H9 (cell line): ENCODE measurements around the gene TM4SF20. TPM values are rescaled to one million over a fixed set of nuclear protein-coding genes. Genes with fewer than 3 reads are reported as not detected.

ENCODE experiments used
- DNase-seq: peaks from one replicate; pipeline ENCODE4 v3.0.0-alpha.2; 2017
- H2AFZ ChIP-seq: one replicate; pipeline ENCODE4 v1.6.1; 2013; ENCODE audit warnings: mild to moderate bottlenecking, low read length, control low read depth, moderate library complexity
- H2AK5ac ChIP-seq: 2 replicates; pipeline ENCODE4 v1.6.1; 2013; ENCODE audit warnings: low read length, control low read depth, mixed read lengths; ENCODE audit not compliant: insufficient read length
- H2BK120ac ChIP-seq: one replicate; pipeline ENCODE4 v1.6.1; 2013; ENCODE audit warnings: low read depth, mild to moderate bottlenecking, low read length, control low read depth, inconsistent platforms; ENCODE audit not compliant: poor library complexity, severe bottlenecking
- H2BK12ac ChIP-seq: 2 replicates; pipeline ENCODE4 v1.6.1; 2013; ENCODE audit warnings: low read length, control low read depth, mixed read lengths, low read depth; ENCODE audit not compliant: insufficient read length
- H2BK15ac ChIP-seq: 2 replicates; pipeline ENCODE4 v1.6.1; 2013; ENCODE audit warnings: low read depth, low read length, control low read depth
- H2BK20ac ChIP-seq: one replicate; pipeline ENCODE4 v1.6.1; 2013; ENCODE audit warnings: low read depth, mild to moderate bottlenecking, low read length, control low read depth, inconsistent platforms; ENCODE audit not compliant: poor library complexity, severe bottlenecking
- H2BK5ac ChIP-seq: 2 replicates; pipeline ENCODE4 v1.6.1; 2013; ENCODE audit warnings: low read length, control low read depth, mixed read lengths; ENCODE audit not compliant: insufficient read length
- H3K14ac ChIP-seq: 2 replicates; pipeline ENCODE4 v1.6.1; 2013; ENCODE audit warnings: low read length, control low read depth; ENCODE audit not compliant: insufficient read depth
- H3K18ac ChIP-seq: 2 replicates; pipeline ENCODE4 v1.6.1; 2013; ENCODE audit warnings: low read depth, mild to moderate bottlenecking, mixed read lengths, low read length, control low read depth; ENCODE audit not compliant: insufficient read length
- H3K23ac ChIP-seq: 2 replicates; pipeline ENCODE4 v1.6.1; 2013; ENCODE audit warnings: low read length, control low read depth, mixed read lengths, low read depth; ENCODE audit not compliant: insufficient read length
- H3K23me2 ChIP-seq: 2 replicates; pipeline ENCODE4 v1.6.1; 2013; ENCODE audit warnings: low read depth, mild to moderate bottlenecking, mixed read lengths, low read length, control low read depth; ENCODE audit not compliant: insufficient read length, poor library complexity, severe bottlenecking
- H3K27ac ChIP-seq: 2 replicates; pipeline ENCODE4 v1.5.1; 2013; ENCODE audit warnings: low read length, control low read depth, mixed read lengths, low read depth; ENCODE audit not compliant: insufficient read length
- H3K27me3 ChIP-seq: 2 replicates; pipeline ENCODE4 v1.6.1; 2013; ENCODE audit warnings: low read length, control low read depth, inconsistent platforms; ENCODE audit not compliant: insufficient read depth
- H3K4ac ChIP-seq: 2 replicates; pipeline ENCODE4 v1.6.1; 2013; ENCODE audit warnings: low read depth, mild to moderate bottlenecking, control low read depth, inconsistent platforms, low read length, moderate library complexity
- H3K4me1 ChIP-seq: 2 replicates; pipeline ENCODE4 v1.6.1; 2013; ENCODE audit warnings: low read length, control low read depth, inconsistent platforms; ENCODE audit not compliant: insufficient read depth
- H3K4me2 ChIP-seq: 2 replicates; pipeline ENCODE4 v1.6.1; 2013; ENCODE audit warnings: low read length, control low read depth, mixed read lengths; ENCODE audit not compliant: insufficient read length, insufficient read depth
- H3K56ac ChIP-seq: 2 replicates; pipeline ENCODE4 v1.6.1; 2013; ENCODE audit warnings: low read depth, mild to moderate bottlenecking, mixed read lengths, low read length, control low read depth; ENCODE audit not compliant: insufficient read length
- H3K79me1 ChIP-seq: 2 replicates; pipeline ENCODE4 v1.6.1; 2013; ENCODE audit warnings: low read depth, mild to moderate bottlenecking, moderate library complexity, low read length, control low read depth, inconsistent platforms; ENCODE audit not compliant: insufficient read depth, poor library complexity, severe bottlenecking
- H3K79me2 ChIP-seq: 2 replicates; pipeline ENCODE4 v1.6.1; 2013; ENCODE audit warnings: low read length, control low read depth, inconsistent platforms; ENCODE audit not compliant: insufficient read depth
- H3K9ac ChIP-seq: 2 replicates; pipeline ENCODE4 v1.6.1; 2013; ENCODE audit warnings: low read length, control low read depth, mixed read lengths; ENCODE audit not compliant: insufficient read length; ENCODE audit errors: extremely low read depth
- H3K9me3 ChIP-seq: one replicate; pipeline ENCODE4 v1.6.1; 2013; ENCODE audit warnings: low read depth, low read length, inconsistent platforms; ENCODE audit not compliant: control insufficient read depth
- H3T11ph ChIP-seq: one replicate; pipeline ENCODE4 v1.6.1; 2013; ENCODE audit warnings: mild to moderate bottlenecking, low read length, control low read depth, inconsistent platforms
- H4K20me1 ChIP-seq: one replicate; pipeline ENCODE4 v1.6.1; 2013; ENCODE audit not compliant: control insufficient read depth, insufficient read length, insufficient read depth
- H4K5ac ChIP-seq: 2 replicates; pipeline ENCODE4 v1.6.1; 2013; ENCODE audit warnings: low read depth, mild to moderate bottlenecking, mixed read lengths, low read length, control low read depth; ENCODE audit not compliant: insufficient read length
- H4K8ac ChIP-seq: replicated peaks from 2 replicates; pipeline ENCODE4 v1.6.1; 2013; ENCODE audit warnings: low read length, control low read depth, mixed read lengths, low read depth; ENCODE audit not compliant: insufficient read length
- H4K91ac ChIP-seq: 2 replicates; pipeline ENCODE4 v1.6.1; 2013; ENCODE audit warnings: low read depth, mild to moderate bottlenecking, moderate library complexity, mixed read lengths, low read length, control low read depth; ENCODE audit not compliant: insufficient read length
- H3K27ac Mint-ChIP-seq, 3 experiments: 2 replicates in 2 of 3; 3 replicates in 1 of 3; pipeline ENCODE4 v1.8.0; 2020 to 2021; ENCODE audit warnings: mixed read lengths in 3 of 3, mild to moderate bottlenecking in 1 of 3, moderate library complexity in 1 of 3
- H3K27me3 Mint-ChIP-seq: 2 replicates; pipeline ENCODE4 v1.8.0; 2021; ENCODE audit warnings: low read depth, mild to moderate bottlenecking, moderate library complexity, mixed read lengths
- H3K36me3 Mint-ChIP-seq, 3 experiments: 2 replicates in 2 of 3; 3 replicates in 1 of 3; pipeline ENCODE4 v1.8.0; 2020 to 2021; ENCODE audit warnings: low read depth in 3 of 3, mixed read lengths in 3 of 3; ENCODE audit not compliant: insufficient read depth in 1 of 3
- H3K4me1 Mint-ChIP-seq, 2 experiments: 2 replicates each; pipeline ENCODE4 v1.8.0; 2020; ENCODE audit warnings: mixed read lengths in 2 of 2
- H3K4me3 Mint-ChIP-seq, 2 experiments: 2 replicates in 1 of 2; 3 replicates in 1 of 2; pipeline ENCODE4 v1.8.0; 2020 to 2021; ENCODE audit warnings: mild to moderate bottlenecking in 2 of 2, mixed read lengths in 2 of 2, moderate library complexity in 1 of 2
- H3K9me3 Mint-ChIP-seq, 2 experiments: 2 replicates in 1 of 2; 3 replicates in 1 of 2; pipeline ENCODE4 v1.8.0; 2020; ENCODE audit warnings: mild to moderate bottlenecking in 2 of 2, mixed read lengths in 2 of 2, moderate library complexity in 1 of 2
- WGBS: extraction: QIAGEN DNeasy Blood & Tissue Kit; methylation state at CpG from one replicate; pipeline ENCODE4 v1.1.7; 2013; ENCODE audit warnings: missing lambda C conversion rate, low lambda C conversion rate, mixed read lengths; ENCODE audit not compliant: insufficient read length; ENCODE audit errors: extremely low coverage; 5-methylcytosine and 5-hydroxymethylcytosine counted together
- total RNA-seq: library from RNA; stranded (reverse); gene quantifications from 2 replicates; pipeline ENCODE4 v1.2.1, GENCODE V29; 2021
- TF ChIP-seq, protein P1 (sequence below): fragments of 200-600 bp; sonication (generic); conservative IDR thresholded peaks from 3 replicates; pipeline ENCODE4 v1.8.0; 2021; ENCODE audit warnings: antibody characterized with exemption, mild to moderate bottlenecking

Gene TM4SF20
- total RNA-seq, 1 experiment from 2014 or later, result not detected

GRCh38 chr2:227351639-227352038 is 27.5 kb downstream of the TM4SF20 start:
- no peak overlapping the region for H3K18ac ChIP-seq
- no peaks in the 10 kb centered on the region for H4K20me1 ChIP-seq
- TF ChIP-seq, protein P1, sequence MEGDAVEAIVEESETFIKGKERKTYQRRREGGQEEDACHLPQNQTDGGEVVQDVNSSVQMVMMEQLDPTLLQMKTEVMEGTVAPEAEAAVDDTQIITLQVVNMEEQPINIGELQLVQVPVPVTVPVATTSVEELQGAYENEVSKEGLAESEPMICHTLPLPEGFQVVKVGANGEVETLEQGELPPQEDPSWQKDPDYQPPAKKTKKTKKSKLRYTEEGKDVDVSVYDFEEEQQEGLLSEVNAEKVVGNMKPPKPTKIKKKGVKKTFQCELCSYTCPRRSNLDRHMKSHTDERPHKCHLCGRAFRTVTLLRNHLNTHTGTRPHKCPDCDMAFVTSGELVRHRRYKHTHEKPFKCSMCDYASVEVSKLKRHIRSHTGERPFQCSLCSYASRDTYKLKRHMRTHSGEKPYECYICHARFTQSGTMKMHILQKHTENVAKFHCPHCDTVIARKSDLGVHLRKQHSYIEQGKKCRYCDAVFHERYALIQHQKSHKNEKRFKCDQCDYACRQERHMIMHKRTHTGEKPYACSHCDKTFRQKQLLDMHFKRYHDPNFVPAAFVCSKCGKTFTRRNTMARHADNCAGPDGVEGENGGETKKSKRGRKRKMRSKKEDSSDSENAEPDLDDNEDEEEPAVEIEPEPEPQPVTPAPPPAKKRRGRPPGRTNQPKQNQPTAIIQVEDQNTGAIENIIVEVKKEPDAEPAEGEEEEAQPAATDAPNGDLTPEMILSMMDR, result no peak
- no peak overlapping the region for H2BK15ac ChIP-seq
- H3K9ac ChIP-seq, result no peak overlapping the region
- no peak overlapping the region for H3K14ac ChIP-seq
- no peaks in the 10 kb centered on the region for H3K79me2 ChIP-seq
- no peak overlapping the region for H3K4ac ChIP-seq
- no peak overlapping the region for H4K8ac ChIP-seq
- no peaks in the 10 kb centered on the region for H3K9me3 Mint-ChIP-seq
- H3K27ac Mint-ChIP-seq, result peak overlapping the region; percentile 2 to 72 (median 53); a peak in 5 of 7 replicates
- H3K9me3 ChIP-seq, result no peaks in the 10 kb centered on the region
- WGBS, result no CpG with 5 or more reads among the region's 4 CpGs
- no peaks in the 10 kb centered on the region for H3K27me3 Mint-ChIP-seq
- H3T11ph ChIP-seq, result no peak overlapping the region
- no peak overlapping the region for H2BK12ac ChIP-seq
- DNase-seq, result no peak
- no peaks in the 10 kb centered on the region for H3K27me3 ChIP-seq
- H2BK5ac ChIP-seq, result no peak overlapping the region
- no peaks in the 10 kb centered on the region; the same call in 1 of the 2 replicates for H3K4me1 ChIP-seq
- H3K27ac ChIP-seq, result no peak overlapping the region
- H4K91ac ChIP-seq, result no peak overlapping the region
- H2BK120ac ChIP-seq, result no peak overlapping the region
- no peak overlapping the region for H3K4me2 ChIP-seq
- H3K79me1 ChIP-seq, result no peaks in the 10 kb centered on the region
- H3K56ac ChIP-seq, result no peak overlapping the region
- peaks cover 0 to 8% of the 10 kb centered on the region in 2 experiments; a peak in 2 of 4 replicates for H3K4me1 Mint-ChIP-seq
- no peak overlapping the region for H3K4me3 Mint-ChIP-seq
- H2AK5ac ChIP-seq, result no peak overlapping the region
- no peaks in the 10 kb centered on the region for H3K23me2 ChIP-seq
- peaks cover 2 to 34% (median 24%) of the 10 kb centered on the region in 3 experiments; a peak in 6 of 7 replicates for H3K36me3 Mint-ChIP-seq
- H2AFZ ChIP-seq, result no peak overlapping the region
- no peak overlapping the region for H2BK20ac ChIP-seq
- H4K5ac ChIP-seq, result no peak overlapping the region
- H3K23ac ChIP-seq, result no peak overlapping the region
